GM18873 (cell line): ENCODE results near the gene ONECUT3.

Source experiments
- ATAC-seq: cut with Tn5 transposase; IDR thresholded peaks from one replicate; pipeline ENCODE4 v1.9.1; 2021; ENCODE audit warnings: mild to moderate bottlenecking, moderate library complexity, moderate number of reproducible peaks; ENCODE audit not compliant: unreplicated experiment, low FRiP score

Gene ONECUT3

GRCh38 chr19:1739960-1740629 lies 13.2 kb upstream of the ONECUT3 start:
- no peak for ATAC-seq

DNA sequence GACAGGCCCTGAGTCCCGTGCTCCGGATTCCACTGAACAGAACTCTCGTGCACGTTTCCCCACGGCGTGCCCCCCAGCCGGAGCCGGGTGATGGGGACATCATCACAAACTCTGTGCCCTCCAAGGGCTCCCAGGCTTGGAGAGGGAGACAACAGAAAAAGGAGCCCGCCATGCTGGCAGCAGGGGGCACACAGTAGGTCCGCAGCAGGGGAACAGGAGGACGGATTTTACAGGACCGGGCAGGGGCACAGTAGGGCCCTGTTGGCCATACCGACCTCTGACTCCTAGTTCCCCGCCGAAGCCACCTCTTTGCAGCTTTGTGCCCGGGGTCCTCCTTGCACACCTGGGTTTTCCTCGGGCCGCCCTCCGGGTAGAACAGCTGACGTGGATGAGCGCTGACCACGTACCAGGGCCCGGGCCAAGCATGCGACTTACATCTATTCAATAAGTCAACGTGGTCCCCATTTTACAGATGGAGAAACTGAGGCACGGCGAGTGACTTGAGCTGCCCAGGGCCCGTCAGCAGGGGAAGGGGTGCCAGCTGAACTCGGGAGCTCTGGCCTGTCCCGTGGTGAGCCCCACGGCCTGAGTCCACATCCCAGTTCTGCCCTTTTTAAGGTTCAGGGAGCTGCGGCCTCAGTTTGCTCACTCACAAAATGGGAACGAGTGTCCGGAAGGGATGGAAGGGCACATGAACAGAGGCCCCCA lies 10.2 kb upstream of the ONECUT3 start:
- no peak for ATAC-seq

- no peak for ATAC-seq
Measured at GRCh38 chr19:1744133-1744665, 9.1 kb upstream of the ONECUT3 start.

DNA sequence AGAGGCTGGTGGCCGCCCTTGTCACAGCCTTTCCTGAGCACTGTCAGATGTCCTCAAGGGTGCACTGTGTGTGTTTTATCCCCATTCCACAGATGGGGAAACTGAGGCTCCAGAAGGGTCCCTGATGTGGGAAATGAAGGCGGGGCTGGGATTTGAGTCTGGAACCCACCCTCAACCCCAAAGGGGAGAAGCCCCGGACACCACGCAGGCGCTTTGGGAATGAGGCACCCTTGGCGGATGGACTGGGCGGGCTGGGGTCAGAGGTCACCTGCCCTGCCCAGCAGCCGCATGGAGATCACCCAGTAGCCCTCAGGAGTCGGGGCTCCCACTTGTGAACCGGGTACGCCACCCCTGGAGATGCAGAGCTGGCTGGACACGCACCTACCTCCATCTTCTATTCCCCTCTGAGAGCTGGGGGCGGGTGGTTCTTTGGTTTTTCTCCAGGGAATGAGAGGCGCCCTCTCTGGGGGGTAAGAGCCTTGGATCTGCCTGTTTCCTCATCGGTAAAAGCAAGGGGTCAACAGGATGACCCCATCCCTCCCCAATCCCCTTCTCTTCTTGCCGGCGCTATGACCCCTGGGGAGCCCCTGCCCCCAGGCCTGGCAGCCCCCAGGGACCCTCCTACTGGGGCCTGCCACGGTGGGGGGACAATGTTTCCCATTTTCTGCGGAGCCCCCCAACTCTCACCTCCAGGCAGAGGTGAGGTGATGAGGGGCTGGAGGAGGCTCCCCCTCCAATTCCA lies 8.3 kb upstream of the ONECUT3 start:
- ATAC-seq = no peak

- ATAC-seq = no peak
Measured at GRCh38 chr19:1745589-1746031, 7.7 kb upstream of the ONECUT3 start.

- ATAC-seq = no peak
Measured at GRCh38 chr19:1746401-1747284, 6.7 kb upstream of the ONECUT3 start.

GRCh38 chr19:1747285-1748114 lies 5.8 kb upstream of the ONECUT3 start:
- ATAC-seq = no peak

- ATAC-seq = no peak
Measured at GRCh38 chr19:1748115-1748872, 5.0 kb upstream of the ONECUT3 start.

DNA sequence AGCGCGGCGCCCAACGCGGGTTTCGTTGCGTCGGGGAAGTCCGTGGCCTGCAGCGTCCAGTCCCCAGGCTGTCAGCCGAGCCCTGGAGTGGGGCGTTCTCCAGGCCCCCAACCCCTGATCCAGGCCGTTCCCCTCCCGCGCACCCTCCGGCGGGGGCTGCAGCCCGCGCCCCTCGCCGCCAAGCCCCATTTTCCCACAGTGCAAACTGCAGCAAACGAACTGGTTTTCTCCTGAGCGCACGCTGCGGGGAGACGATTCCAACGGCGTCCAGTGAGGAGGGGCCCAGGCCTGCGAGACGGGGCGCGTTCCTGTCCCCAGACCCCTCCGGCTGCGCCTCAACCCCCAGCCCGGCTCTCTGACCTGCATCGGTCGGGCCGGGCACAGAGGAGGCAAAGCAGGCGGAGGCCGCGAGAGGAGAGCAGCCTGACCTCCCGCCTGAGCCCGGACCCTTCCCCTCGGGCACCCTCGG lies 4.4 kb upstream of the ONECUT3 start:
- ATAC-seq = no peak

DNA sequence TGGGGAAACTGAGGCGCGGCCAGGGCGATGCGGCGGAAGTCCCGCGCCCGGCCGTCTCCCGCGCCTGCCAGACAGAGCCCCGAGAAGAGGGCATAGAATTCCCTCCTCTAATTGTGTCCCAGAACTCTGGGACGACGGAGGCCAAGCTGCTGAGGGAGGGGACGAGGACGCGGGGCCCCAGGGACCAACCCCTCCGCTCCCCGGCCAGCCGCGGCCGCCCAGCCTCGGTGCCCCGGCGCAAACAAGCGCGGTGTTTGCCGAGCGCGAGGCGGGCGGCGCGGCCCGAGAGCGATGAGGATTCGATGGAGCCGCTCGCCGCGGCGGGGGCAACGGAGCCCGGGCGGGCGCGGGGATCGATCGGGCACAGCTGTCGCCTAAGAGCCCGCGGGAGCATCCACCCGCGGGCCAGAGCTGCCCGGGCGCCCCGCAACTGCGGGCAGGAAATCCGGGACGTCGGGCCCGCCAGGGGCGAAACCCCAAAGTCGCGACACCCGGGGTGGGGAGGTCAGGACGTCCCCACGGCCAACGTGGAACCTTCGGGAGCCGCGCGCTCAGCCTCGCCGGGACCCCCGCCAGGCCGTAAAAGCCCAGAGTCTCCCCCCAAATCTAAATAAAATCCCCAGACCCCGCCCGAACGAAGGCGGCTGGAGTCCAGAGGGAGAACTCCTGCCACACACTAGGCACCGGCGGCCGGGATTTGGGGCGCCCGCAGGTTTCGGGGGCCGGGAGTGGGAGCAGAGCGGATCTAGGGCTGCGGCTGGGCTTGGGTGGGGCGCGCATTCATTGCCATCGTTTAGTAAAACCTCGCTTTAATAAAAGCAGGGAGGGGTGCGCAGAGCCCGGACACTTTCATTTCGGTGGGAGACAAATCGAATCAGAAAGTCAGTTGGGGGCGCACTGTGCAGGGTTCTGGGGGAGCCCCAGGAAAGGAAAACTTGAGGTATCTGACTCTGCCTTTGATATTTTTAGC lies 3.6 kb upstream of the ONECUT3 start:
- ATAC-seq = no peak

GRCh38 chr19:1750343-1751021 lies 2.8 kb upstream of the ONECUT3 start:
- no peak for ATAC-seq

DNA sequence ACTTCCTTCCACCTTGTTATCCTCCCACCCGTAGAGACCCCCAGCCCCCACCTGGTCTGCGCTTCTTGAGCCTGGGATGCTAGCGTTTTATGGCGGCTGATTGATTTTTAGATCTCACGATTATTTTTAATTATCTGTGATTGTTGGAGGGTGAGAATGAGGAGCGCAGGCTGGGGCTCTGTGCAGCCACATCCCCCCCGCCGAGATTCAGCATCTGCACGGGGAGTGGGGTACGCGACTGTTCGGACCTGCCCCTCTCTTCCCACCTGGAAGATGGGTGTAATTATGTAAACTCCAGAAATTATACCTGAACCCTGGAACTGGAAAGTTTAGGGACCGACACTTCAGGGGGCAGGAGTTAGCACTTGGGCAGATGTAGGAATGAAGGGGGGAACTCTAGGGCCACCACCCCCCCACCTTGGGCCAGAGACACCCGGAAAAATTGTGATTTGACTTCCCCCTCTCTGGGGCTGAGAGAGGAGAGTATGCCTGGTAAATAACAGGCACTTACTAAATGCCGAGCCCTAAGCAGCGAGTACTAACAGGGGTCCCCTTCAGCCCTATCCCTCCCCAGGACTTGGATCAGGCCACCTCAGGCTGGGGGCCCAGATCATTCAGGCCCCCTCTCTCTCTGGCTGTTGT lies 1.8 kb upstream of the ONECUT3 start:
- no peak for ATAC-seq

GRCh38 chr19:1752009-1752756 lies 1.1 kb upstream of the ONECUT3 start:
- no peak for ATAC-seq

GRCh38 chr19:1754018-1754635 lies 821 bp downstream of the ONECUT3 start:
- no peak for ATAC-seq
